ENCODE results near the gene CNNM2. TPM values are rescaled to one million over a fixed set of nuclear protein-coding genes. Genes with fewer than 3 reads are reported as not detected.

Gene CNNM2
- total RNA-seq, 1 experiment from 2014 or later = 23.1 TPM

DNA sequence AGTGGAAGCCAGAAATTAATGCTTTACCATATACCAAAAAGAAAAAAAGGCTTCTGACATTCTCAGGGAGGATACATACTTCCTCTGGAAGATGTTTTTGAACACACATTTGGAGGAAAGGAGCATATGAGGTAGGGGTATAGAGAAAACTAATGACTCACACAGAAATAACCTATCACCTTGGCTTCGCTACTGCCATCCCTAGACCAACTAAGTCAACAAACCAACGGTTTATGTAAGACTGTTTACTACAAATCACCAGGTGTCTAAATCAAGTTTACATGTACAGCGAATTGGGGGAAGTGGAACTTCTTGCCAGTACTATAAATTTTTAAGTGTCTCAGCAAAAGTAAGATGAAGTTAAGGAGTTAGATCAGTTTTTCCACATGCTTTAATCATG lies 178.0 kb downstream of the CNNM2 start:
- RAD21 ChIA-PET (ENCODE audit: low non-redundant PET in 1 of 2, low total read pairs in 2 of 2, uncharacterized antibody in 2 of 2, unreplicated experiment in 2 of 2) = no interaction called here
- H2AFZ ChIP-seq (ENCODE audit: low read depth, low read length, poor library complexity, severe bottlenecking) = no peak overlapping the region
- H3K79me2 ChIP-seq (ENCODE audit: insufficient read depth, low read length) = no peaks in the 10 kb centered on the region
- no peak overlapping the region for H3K4me3 ChIP-seq (replicated peaks in 1 of 2; ENCODE audit: low read depth in 1 of 2, low read length in 2 of 2)
- no peaks in the 10 kb centered on the region for H4K20me1 ChIP-seq (ENCODE audit: insufficient read depth)
- DNase-seq (ENCODE audit: low read depth, low spot score) (no peak), ATAC-seq (no peak)
- intact Hi-C loops (cut with micrococcal nuclease) = no loop called here
- H3K9me3 ChIP-seq (ENCODE audit: control insufficient read depth in 1 of 2, insufficient read depth in 1 of 2, low read depth in 1 of 2, low read length in 2 of 2) = no peaks in the 10 kb centered on the region
- no peak overlapping the region for H3K4me2 ChIP-seq (ENCODE audit: low read length)
- H3K36me3 ChIP-seq (ENCODE audit: control insufficient read depth in 1 of 2, insufficient read depth in 2 of 2, low read length in 2 of 2) = peaks cover 42 to 43% of the 10 kb centered on the region in 2 experiments
- TF ChIP-seq CTCF (IDR thresholded peaks at IDR 0.05 in 2 of 3, conservative IDR thresholded peaks at IDR 0.05 in 1 of 3; ENCODE audit: borderline replicate concordance in 1 of 3, insufficient read depth in 1 of 3, low read depth in 2 of 3, low read length in 2 of 3) = no peak
- TF ChIP-seq CEBPB (IDR thresholded peaks at IDR 0.05; ENCODE audit: low read depth) = no peak
- TF ChIP-seq REST (IDR thresholded peaks at IDR 0.05; ENCODE audit: low read depth) = no peak
- TF ChIP-seq EZH2 (IDR thresholded peaks at IDR 0.05) = no peak
- no peak for TF ChIP-seq ELF1 (IDR thresholded peaks at IDR 0.05; ENCODE audit: borderline replicate concordance, low read depth)
- TF ChIP-seq MAX (IDR thresholded peaks at IDR 0.05) = no peak
- TF ChIP-seq JUND (IDR thresholded peaks at IDR 0.05) = no peak
- no peak for TF ChIP-seq SIN3A (IDR thresholded peaks at IDR 0.05; ENCODE audit: low read depth)
- TF ChIP-seq, protein P1, sequence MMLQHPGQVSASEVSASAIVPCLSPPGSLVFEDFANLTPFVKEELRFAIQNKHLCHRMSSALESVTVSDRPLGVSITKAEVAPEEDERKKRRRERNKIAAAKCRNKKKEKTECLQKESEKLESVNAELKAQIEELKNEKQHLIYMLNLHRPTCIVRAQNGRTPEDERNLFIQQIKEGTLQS (IDR thresholded peaks at IDR 0.05) = no peak
- TF ChIP-seq TCF7L2 (IDR thresholded peaks at IDR 0.05; ENCODE audit: borderline replicate concordance, extremely low read depth, insufficient read depth, insufficient read length) = no peak
- TF ChIP-seq EGR1 (IDR thresholded peaks at IDR 0.05; ENCODE audit: low read depth) = no peak
- TF ChIP-seq FOSL1 (IDR thresholded peaks at IDR 0.05; ENCODE audit: low read depth) = no peak
- no peak for TF ChIP-seq SRF (IDR thresholded peaks at IDR 0.05; ENCODE audit: low read depth)
- TF ChIP-seq YY1 (IDR thresholded peaks at IDR 0.05; ENCODE audit: extremely low read depth, insufficient replicate concordance, low read depth, low read length) = no peak
- CTCF ChIA-PET = interaction anchor here (1.7 kb wide), 1 partner anchor 143 kb away, joined by 3 read pairs; no protein-coding TSS in a partner anchor
- H3K27me3 ChIP-seq (ENCODE audit: insufficient read depth, low read length) = no peaks in the 10 kb centered on the region
- H3K9ac ChIP-seq (ENCODE audit: low read length) = no peak overlapping the region
- POLR2A ChIA-PET = no interaction called here
- H3K4me1 ChIP-seq (ENCODE audit: control insufficient read depth in 1 of 2, insufficient read depth in 2 of 2, low read length in 2 of 2) = no peaks in the 10 kb centered on the region
- no TSS peak for BruUV-seq (replicated peaks)
- no peak overlapping the region for H3K27ac ChIP-seq (ENCODE audit: low read depth, low read length)
- no peaks in the 10 kb centered on the region for H3K9me2 ChIP-seq (ENCODE audit: insufficient read depth)
